K562 (cell line): ENCODE data around the gene CDIPT. TPM values are rescaled to one million over a fixed set of nuclear protein-coding genes. Genes with fewer than 3 reads are reported as not detected.

Experiments
- ATAC-seq: fragments of 200-7000 bp; cut with Tn5 transposase; 3 replicates; pipeline ENCODE4 v1.9.1; 2020; ENCODE audit warnings: moderate library complexity
- BruUV-seq: library from RNA; stranded (reverse); fragments of 400-500 nt; replicated peaks from 2 replicates; lab custom pipeline; 2021; lab: Mats Ljungman, UMichigan
- CTCF ChIA-PET: fragments of 300-600 bp; formaldehyde crosslinking; extraction: SDS; loops from one replicate; lab custom pipeline; 2021; ENCODE audit warnings: low intra/inter-chr PET ratio; lab: Yijun Ruan, JAX
- POLR2A ChIA-PET: fragments of 300-600, 350-650 bp; sonication (Branson Sonifier 250); formaldehyde crosslinking; extraction: SDS; loops from one replicate; lab custom pipeline; 2021; ENCODE audit warnings: antibody characterized with exemption, inconsistent platforms; lab: Yijun Ruan, JAX
- DNase-seq, 4 experiments: peaks; one replicate each; pipeline versions ENCODE4 v3.0.0 to v3.0.0-alpha.2; 2011 to 2018; ENCODE audit warnings: low spot score in 3 of 4, mixed read lengths in 3 of 4; ENCODE audit errors: extremely low read depth in 1 of 4
- FAIRE-seq: peaks from 2 replicates; lab custom pipeline; 2011; peaks lifted over from hg19 to GRCh38; lab: Jason Lieb, UNC
- H2AFZ ChIP-seq: 2 replicates; pipeline ENCODE4 v1.6.0; 2011; ENCODE audit warnings: low read depth, low read length, control low read depth, inconsistent platforms
- H3K27ac ChIP-seq: fragments of 200-600 bp; 3 replicates; pipeline ENCODE4 v1.8.0; 2011; ENCODE audit warnings: low read depth, mild to moderate bottlenecking, control low read depth, inconsistent platforms, low read length, moderate library complexity, mixed read lengths; ENCODE audit errors: extremely low read depth
- H3K27me3 ChIP-seq, 2 experiments: fragments of 300-600 bp in 1 of 2; 2 replicates in 1 of 2; 3 replicates in 1 of 2; pipeline versions ENCODE4 v1.6.0 to v1.8.0; 2011; ENCODE audit warnings: inconsistent platforms in 2 of 2, low read length in 2 of 2, mild to moderate bottlenecking in 1 of 2, mixed read lengths in 1 of 2, moderate library complexity in 1 of 2; ENCODE audit not compliant: control insufficient read depth in 2 of 2, insufficient read depth in 2 of 2
- H3K36me3 ChIP-seq: fragments of 300-600 bp; 3 replicates; pipeline ENCODE4 v1.8.0; 2011; ENCODE audit warnings: mild to moderate bottlenecking, low read length, inconsistent platforms; ENCODE audit not compliant: control insufficient read depth, insufficient read depth
- H3K4me1 ChIP-seq, 2 experiments: fragments of 200-600 bp in 1 of 2; replicated peaks in 1 of 2; 2 replicates in 1 of 2; 3 replicates in 1 of 2; pipeline versions ENCODE4 v1.5.1 to v1.8.0; 2011; ENCODE audit warnings: inconsistent platforms in 2 of 2, low read length in 2 of 2, mild to moderate bottlenecking in 1 of 2, mixed read lengths in 1 of 2, moderate library complexity in 1 of 2; ENCODE audit not compliant: control insufficient read depth in 2 of 2, insufficient read depth in 2 of 2
- H3K4me2 ChIP-seq: 2 replicates; pipeline ENCODE4 v1.6.1; 2011; ENCODE audit warnings: low read length, control low read depth, inconsistent platforms, mixed read lengths; ENCODE audit not compliant: insufficient read depth
- H3K4me3 ChIP-seq: fragments of 200-600 bp; sonication (generic), shearing (Covaris generic); 2 replicates; pipeline ENCODE4 v1.5.1; 2016; ENCODE audit warnings: control low read depth, inconsistent platforms
- H3K79me2 ChIP-seq: fragments of 200-600 bp; 3 replicates; pipeline ENCODE4 v1.8.0; 2011; ENCODE audit warnings: low read length, inconsistent platforms; ENCODE audit not compliant: control insufficient read depth, insufficient read depth
- H3K9ac ChIP-seq, 2 experiments: 2 replicates each; pipeline versions ENCODE4 v1.6.0 to v1.6.1; 2011; ENCODE audit warnings: low read depth in 2 of 2, low read length in 2 of 2, control low read depth in 1 of 2, inconsistent platforms in 1 of 2, mild to moderate bottlenecking in 1 of 2, mixed read lengths in 1 of 2; ENCODE audit not compliant: insufficient read depth in 1 of 2
- H3K9me1 ChIP-seq: one replicate; pipeline ENCODE4 v1.6.0; 2011; ENCODE audit warnings: inconsistent platforms, mild to moderate bottlenecking, low read length, moderate library complexity; ENCODE audit not compliant: control insufficient read depth, insufficient read depth
- H3K9me3 ChIP-seq: replicated peaks from 2 replicates; pipeline ENCODE4 v1.5.1; 2011; ENCODE audit warnings: low read depth, low read length, inconsistent platforms; ENCODE audit not compliant: control insufficient read depth, insufficient read depth
- H4K20me1 ChIP-seq: replicated peaks from 2 replicates; pipeline ENCODE4 v1.6.1; 2011; ENCODE audit warnings: low read length, inconsistent platforms, mixed read lengths; ENCODE audit not compliant: control insufficient read depth, insufficient read depth
- EHMT2 ChIP-seq: fragments of 450-650 bp; IDR thresholded peaks from 2 replicates; pipeline ENCODE4 v1.6.1; 2018; ENCODE audit warnings: antibody characterized with exemption
- PTTG1 ChIP-seq: fragments of 450-650 bp; IDR thresholded peaks from 2 replicates; pipeline ENCODE4 v1.6.1; 2016; ENCODE audit warnings: low read depth, mild to moderate bottlenecking, missing genetic modification characterization, missing compliant biosample characterization
- ZNF12 ChIP-seq: sonication (generic); formaldehyde crosslinking; IDR thresholded peaks from 2 replicates; pipeline ENCODE4 v1.4.0; 2020; ENCODE audit warnings: mild to moderate bottlenecking, missing genetic modification reagents
- WGBS: fragments of 100-300 bp; shearing (Covaris generic); methylation state at CpG from one replicate; pipeline ENCODE4 v1.1.6; 2016; ENCODE audit warnings: low coverage, mixed read lengths; ENCODE audit not compliant: insufficient coverage; ENCODE audit errors: missing lambda C conversion rate; 5-methylcytosine and 5-hydroxymethylcytosine counted together
- in situ Hi-C: fragments of 300-500 bp; cut with MboI; formaldehyde crosslinking; loops from 4 replicates; pipeline ENCODE4 v1.15.0; 2018; ENCODE audit warnings: inconsistent platforms, mixed read lengths
- intact Hi-C: fragments of 100-400 bp; cut with micrococcal nuclease; formaldehyde crosslinking; loops from 2 replicates; pipeline ENCODE4 v1.14.2; 2022
- polyA plus RNA-seq, 8 experiments: library from polyadenylated mRNA; depleted of rRNA in 4 of 8; stranded (reverse) in 5 of 8; unstranded in 3 of 8; fragments of >200 nt; fragmentation: Nextera tagmentation in 2 of 8; fragmentation: Illumina TruSeq in 1 of 8; extraction: Ambion mirVana in 2 of 8; extraction: Trizol in 1 of 8; gene quantifications; 2 replicates each; pipeline versions ENCODE4 v1.2.1 to v1.2.3, GENCODE V29; 2011 to 2014; ENCODE audit warnings: inconsistent platforms in 1 of 8, missing spikeins in 1 of 8
- total RNA-seq, 7 experiments: library from RNA; depleted of rRNA in 6 of 7; stranded (reverse); fragments of >200 nt in 6 of 7; fragmentation: Illumina TruSeq in 2 of 7; extraction: Trizol in 2 of 7; gene quantifications; 2 replicates each; pipeline versions ENCODE4 v1.2.1 to v1.2.3, GENCODE V29; 2011 to 2021; ENCODE audit warnings: low replicate concordance in 1 of 7
- TF ChIP-seq, protein P1 (sequence below), 3 experiments: fragments of 200-800 bp in 1 of 3; sonication (Bioruptor generic) in 1 of 3; sonication (generic) in 1 of 3; formaldehyde crosslinking in 1 of 3; IDR thresholded peaks; 2 replicates each; pipeline versions ENCODE4 v1.6.1 to v1.8.0; 2016 to 2022; ENCODE audit warnings: mild to moderate bottlenecking in 2 of 3, missing compliant biosample characterization in 2 of 3, missing genetic modification characterization in 2 of 3, missing genetic modification reagents in 1 of 3
- TF ChIP-seq, protein P2 (sequence below): IDR thresholded peaks from 2 replicates; pipeline ENCODE4 v1.6.1; 2011; ENCODE audit warnings: borderline replicate concordance, low read depth, mild to moderate bottlenecking, moderate library complexity, low read length; ENCODE audit not compliant: insufficient read depth, poor library complexity, severe bottlenecking
- TF ChIP-seq, protein P3 (sequence below): sonication (generic); formaldehyde crosslinking; IDR thresholded peaks from 2 replicates; pipeline ENCODE4 v1.8.1; 2022; ENCODE audit warnings: missing genetic modification reagents

The CDIPT gene
- total and polyA plus RNA-seq, 9 of the 15 experiments (the other 6 are each of a cell fraction or from before 2014, with no cell fraction given) = 1.3 to 37.0 (median 23.0) TPM

DNA sequence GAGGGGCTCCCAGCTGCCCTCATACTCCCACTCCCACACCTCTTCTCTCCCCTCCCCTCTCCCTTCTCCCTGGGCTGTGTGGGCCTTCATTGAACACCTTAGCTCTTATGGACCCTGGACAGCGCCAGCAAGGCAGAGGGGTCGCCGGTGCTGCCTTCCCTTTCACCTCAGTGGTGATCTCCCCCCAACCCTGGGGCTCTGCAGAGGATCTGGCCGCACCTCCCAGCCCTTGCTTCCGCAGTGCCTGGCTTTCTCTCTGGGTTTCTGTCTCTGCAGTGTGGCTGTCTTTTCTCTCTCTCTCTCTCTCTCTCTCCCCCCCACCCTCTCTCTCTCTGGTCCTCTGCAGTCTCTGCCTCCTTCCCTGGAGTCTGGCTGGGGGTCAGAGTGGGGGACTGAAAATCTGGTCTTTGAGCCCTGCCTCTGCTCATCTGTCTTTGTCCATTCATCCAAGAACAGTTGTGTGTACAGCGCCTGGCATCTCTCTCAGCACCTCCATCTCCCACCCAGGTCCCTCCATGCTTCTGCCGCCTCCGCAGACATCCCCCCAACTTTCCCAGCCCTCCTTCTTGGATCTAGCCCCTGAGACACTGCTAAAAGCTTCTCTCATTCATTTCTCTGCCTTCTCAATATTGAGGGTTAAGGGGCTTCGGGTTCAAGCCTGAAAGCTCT is 35.2 kb upstream of the CDIPT start (continued):
- TF ChIP-seq, protein P1, sequence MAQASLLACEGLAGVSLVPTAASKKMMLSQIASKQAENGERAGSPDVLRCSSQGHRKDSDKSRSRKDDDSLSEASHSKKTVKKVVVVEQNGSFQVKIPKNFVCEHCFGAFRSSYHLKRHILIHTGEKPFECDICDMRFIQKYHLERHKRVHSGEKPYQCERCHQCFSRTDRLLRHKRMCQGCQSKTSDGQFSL (CRISPR knock-in tag; IDR thresholded peaks at IDR 0.05) = no peak
- TF ChIP-seq, protein P1 (tag; IDR thresholded peaks at IDR 0.05) = peak in 1 of 2 experiments; percentile 44; a peak in 1 of 4 replicates
- peak; percentile 55; the same call in 1 of the 2 replicates for TF ChIP-seq EHMT2

DNA sequence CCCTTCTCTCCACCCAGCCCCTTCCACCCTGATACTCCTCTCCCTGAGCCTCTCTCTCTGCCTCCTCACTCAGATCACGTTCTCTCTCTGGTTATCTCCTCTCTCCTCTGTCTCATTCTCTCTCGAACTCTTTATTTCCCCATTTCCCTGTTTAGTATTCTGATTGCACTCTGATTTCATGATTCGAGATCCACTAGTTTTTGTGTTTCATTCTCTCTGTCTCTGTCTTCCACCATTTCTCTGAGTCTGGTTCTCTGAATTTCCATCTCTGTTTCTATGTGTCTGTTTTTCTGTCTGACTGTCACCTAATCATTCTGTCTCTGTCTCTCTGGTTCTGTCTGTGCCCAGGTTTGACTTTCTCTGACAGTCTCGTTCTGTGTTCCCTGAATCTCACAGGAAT is 34.3 kb upstream of the CDIPT start:
- no TSS peak for BruUV-seq
- H3K9ac ChIP-seq = no peak overlapping the region
- H3K4me2 ChIP-seq = no peak overlapping the region
- DNase-seq = no peak
- H3K36me3 ChIP-seq = no peaks in the 10 kb centered on the region
- no peak for FAIRE-seq
- peaks cover 0 to 35% of the 10 kb centered on the region in 2 experiments; a peak in 3 of 5 replicates for H3K4me1 ChIP-seq
- H3K9me1 ChIP-seq = peaks cover 3% of the 10 kb centered on the region
- no peak overlapping the region for H2AFZ ChIP-seq
- ChIA-PET CTCF (no interaction called here), POLR2A (interaction anchor here (0.6 to 1.1 kb wide), 2 partner anchors 9 to 87 kb away, joined by 3 to 4 read pairs; no protein-coding TSS in a partner anchor)
- H4K20me1 ChIP-seq = peaks cover 13% of the 10 kb centered on the region; the same call in 1 of the 2 replicates
- H3K4me3 ChIP-seq = no peak overlapping the region
- intact Hi-C loops = no loop called here
- no peaks in the 10 kb centered on the region for H3K79me2 ChIP-seq
- peaks cover 14 to 30% of the 10 kb centered on the region in 2 experiments for H3K27me3 ChIP-seq
- no peaks in the 10 kb centered on the region for H3K9me3 ChIP-seq
- WGBS = 4% methylated on average over 4 of the region's 4 CpGs
- no peak overlapping the region for H3K27ac ChIP-seq
- in situ Hi-C loops = no loop called here
- no peak for ATAC-seq
- no peak for TF ChIP-seq PTTG1 (tag)
- TF ChIP-seq, protein P2, sequence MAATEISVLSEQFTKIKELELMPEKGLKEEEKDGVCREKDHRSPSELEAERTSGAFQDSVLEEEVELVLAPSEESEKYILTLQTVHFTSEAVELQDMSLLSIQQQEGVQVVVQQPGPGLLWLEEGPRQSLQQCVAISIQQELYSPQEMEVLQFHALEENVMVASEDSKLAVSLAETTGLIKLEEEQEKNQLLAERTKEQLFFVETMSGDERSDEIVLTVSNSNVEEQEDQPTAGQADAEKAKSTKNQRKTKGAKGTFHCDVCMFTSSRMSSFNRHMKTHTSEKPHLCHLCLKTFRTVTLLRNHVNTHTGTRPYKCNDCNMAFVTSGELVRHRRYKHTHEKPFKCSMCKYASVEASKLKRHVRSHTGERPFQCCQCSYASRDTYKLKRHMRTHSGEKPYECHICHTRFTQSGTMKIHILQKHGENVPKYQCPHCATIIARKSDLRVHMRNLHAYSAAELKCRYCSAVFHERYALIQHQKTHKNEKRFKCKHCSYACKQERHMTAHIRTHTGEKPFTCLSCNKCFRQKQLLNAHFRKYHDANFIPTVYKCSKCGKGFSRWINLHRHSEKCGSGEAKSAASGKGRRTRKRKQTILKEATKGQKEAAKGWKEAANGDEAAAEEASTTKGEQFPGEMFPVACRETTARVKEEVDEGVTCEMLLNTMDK = no peak
- TF ChIP-seq, protein P3, sequence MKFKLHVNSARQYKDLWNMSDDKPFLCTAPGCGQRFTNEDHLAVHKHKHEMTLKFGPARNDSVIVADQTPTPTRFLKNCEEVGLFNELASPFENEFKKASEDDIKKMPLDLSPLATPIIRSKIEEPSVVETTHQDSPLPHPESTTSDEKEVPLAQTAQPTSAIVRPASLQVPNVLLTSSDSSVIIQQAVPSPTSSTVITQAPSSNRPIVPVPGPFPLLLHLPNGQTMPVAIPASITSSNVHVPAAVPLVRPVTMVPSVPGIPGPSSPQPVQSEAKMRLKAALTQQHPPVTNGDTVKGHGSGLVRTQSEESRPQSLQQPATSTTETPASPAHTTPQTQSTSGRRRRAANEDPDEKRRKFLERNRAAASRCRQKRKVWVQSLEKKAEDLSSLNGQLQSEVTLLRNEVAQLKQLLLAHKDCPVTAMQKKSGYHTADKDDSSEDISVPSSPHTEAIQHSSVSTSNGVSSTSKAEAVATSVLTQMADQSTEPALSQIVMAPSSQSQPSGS (CRISPR knock-in tag) = no peak
- TF ChIP-seq ZNF12 (CRISPR knock-in tag) = no peak
